Osteocyte (in vitro differentiated cells): ENCODE data around the gene TMEM233. TPM values are rescaled to one million over a fixed set of nuclear protein-coding genes. Genes with fewer than 3 reads are reported as not detected.

Source experiments
- DNase-seq: peaks from one replicate; pipeline ENCODE4 v3.0.0; 2021; ENCODE audit warnings: mixed read lengths; ENCODE audit not compliant: unreplicated experiment; ENCODE audit errors: extremely low spot score
- H3K27ac Mint-ChIP-seq: one replicate; pipeline ENCODE4 v1.8.0; 2021; ENCODE audit warnings: mild to moderate bottlenecking, mixed read lengths; ENCODE audit not compliant: unreplicated experiment
- H3K27me3 Mint-ChIP-seq: one replicate; pipeline ENCODE4 v1.8.0; 2021; ENCODE audit warnings: mixed read lengths; ENCODE audit not compliant: unreplicated experiment
- H3K36me3 Mint-ChIP-seq: one replicate; pipeline ENCODE4 v1.8.0; 2021; ENCODE audit warnings: mixed read lengths; ENCODE audit not compliant: unreplicated experiment
- H3K4me1 Mint-ChIP-seq: one replicate; pipeline ENCODE4 v1.8.0; 2021; ENCODE audit warnings: mixed read lengths; ENCODE audit not compliant: unreplicated experiment
- H3K4me3 Mint-ChIP-seq: one replicate; pipeline ENCODE4 v1.8.0; 2021; ENCODE audit warnings: mild to moderate bottlenecking, moderate library complexity, mixed read lengths; ENCODE audit not compliant: unreplicated experiment
- H3K9me3 Mint-ChIP-seq: one replicate; pipeline ENCODE4 v1.8.0; 2021; ENCODE audit warnings: mixed read lengths; ENCODE audit not compliant: unreplicated experiment
- CTCF ChIP-seq: fragments of 200-600 bp; sonication (generic); IDR thresholded peaks from 2 replicates; pipeline ENCODE4 v1.5.0; 2021; ENCODE audit warnings: antibody characterized with exemption, mild to moderate bottlenecking, moderate library complexity
- long read RNA-seq: library from polyadenylated mRNA; unstranded; transcript quantifications from one replicate; pipeline ENCODE4 v2.0.0, GENCODE V29; 2021
- total RNA-seq: library from RNA; stranded (reverse); gene quantifications from 2 replicates; pipeline ENCODE4 v1.2.1, GENCODE V29; 2021

The TMEM233 gene
- total RNA-seq = not detected in 2 replicates
- long read RNA-seq = 0 reads

- H3K27me3 Mint-ChIP-seq = peaks cover 48% of the 10 kb centered on the region
Observed at GRCh38 chr12:119593578-119594398, at the start of gene TMEM233. Gene TMEM233, plus strand, starts transcription at chr12:119593774. Its CDS starts 75 bp downstream, at chr12:119593849.

GRCh38 chr12:119544765-119545625 is 48.6 kb upstream of the TMEM233 start:
- no peaks in the 10 kb centered on the region for H3K36me3 Mint-ChIP-seq
- DNase-seq = no peak
- TF ChIP-seq CTCF = peak; percentile 86
- no peaks in the 10 kb centered on the region for H3K9me3 Mint-ChIP-seq
- H3K4me3 Mint-ChIP-seq = no peak overlapping the region
- no peaks in the 10 kb centered on the region for H3K27me3 Mint-ChIP-seq
- no peak overlapping the region for H3K27ac Mint-ChIP-seq
- H3K4me1 Mint-ChIP-seq = no peaks in the 10 kb centered on the region

More at GRCh38 chr12:119593578-119594398, at the start of gene TMEM233:
- no peak for DNase-seq
- no peaks in the 10 kb centered on the region for H3K36me3 Mint-ChIP-seq
- peaks cover 4% of the 10 kb centered on the region for H3K4me1 Mint-ChIP-seq
- TF ChIP-seq CTCF = no peak
- no peaks in the 10 kb centered on the region for H3K9me3 Mint-ChIP-seq
- no peak within 1 kb of the TSS for H3K4me3 Mint-ChIP-seq
- H3K27ac Mint-ChIP-seq = no peak within 1 kb of the TSS

GRCh38 chr12:119546340-119546739 is 47.2 kb upstream of the TMEM233 start:
- Mint-ChIP-seq H3K27me3 (no peaks in the 10 kb centered on the region), H3K4me3 (no peak overlapping the region), H3K9me3 (no peaks in the 10 kb centered on the region), H3K4me1 (no peaks in the 10 kb centered on the region), H3K27ac (no peak overlapping the region), H3K36me3 (no peaks in the 10 kb centered on the region)
- no peak for TF ChIP-seq CTCF
- no peak for DNase-seq

- no peak for TF ChIP-seq CTCF
- no peaks in the 10 kb centered on the region for H3K9me3 Mint-ChIP-seq
- no peaks in the 10 kb centered on the region for H3K36me3 Mint-ChIP-seq
- H3K4me1 Mint-ChIP-seq = no peaks in the 10 kb centered on the region
- no peaks in the 10 kb centered on the region for H3K27me3 Mint-ChIP-seq
- no peak overlapping the region for H3K27ac Mint-ChIP-seq
- no peak for DNase-seq
- H3K4me3 Mint-ChIP-seq = no peak overlapping the region
Observed at GRCh38 chr12:119547001-119547400, 46.6 kb upstream of the TMEM233 start.

- DNase-seq = no peak
- H3K4me1 Mint-ChIP-seq = no peaks in the 10 kb centered on the region
- H3K9me3 Mint-ChIP-seq = no peaks in the 10 kb centered on the region
- H3K36me3 Mint-ChIP-seq = no peaks in the 10 kb centered on the region
- no peak overlapping the region for H3K4me3 Mint-ChIP-seq
- TF ChIP-seq CTCF = no peak
- no peak overlapping the region for H3K27ac Mint-ChIP-seq
- no peaks in the 10 kb centered on the region for H3K27me3 Mint-ChIP-seq
Observed at GRCh38 chr12:119556854-119557253, 36.7 kb upstream of the TMEM233 start.
